ENCODE results near the gene PAK3.

PAK3 gene

GRCh38 chrX:111265486-111265885 lies 169.5 kb downstream of the PAK3 start:
- peak; percentile 73 for DNase-seq

- DNase-seq: no peak
Observed at GRCh38 chrX:111268506-111268905, 172.5 kb downstream of the PAK3 start.

- peak; percentile 20 for DNase-seq
Observed at GRCh38 chrX:111270339-111270738, 174.3 kb downstream of the PAK3 start, which contains the start of gene CAPN6. Gene CAPN6 (minus strand): TSS chrX:111270483. CDS start chrX:111263936, 6,547 bp downstream.

Measured in NCI-H69 (cell line).